K562 (cell line): ENCODE data around the gene GRHPR. TPM values are rescaled to one million over a fixed set of nuclear protein-coding genes. Genes with fewer than 3 reads are reported as not detected.

Experiments used
- ATAC-seq: fragments of 200-7000 bp; cut with Tn5 transposase; 3 replicates; pipeline ENCODE4 v1.9.1; 2020; ENCODE audit warnings: moderate library complexity
- BruUV-seq: library from RNA; stranded (reverse); fragments of 400-500 nt; replicated peaks from 2 replicates; lab custom pipeline; 2021; lab: Mats Ljungman, UMichigan
- CTCF ChIA-PET: fragments of 300-600 bp; formaldehyde crosslinking; extraction: SDS; loops from one replicate; lab custom pipeline; 2021; ENCODE audit warnings: low intra/inter-chr PET ratio; lab: Yijun Ruan, JAX
- POLR2A ChIA-PET: fragments of 300-600, 350-650 bp; sonication (Branson Sonifier 250); formaldehyde crosslinking; extraction: SDS; loops from one replicate; lab custom pipeline; 2021; ENCODE audit warnings: antibody characterized with exemption, inconsistent platforms; lab: Yijun Ruan, JAX
- DNase-seq, 4 experiments: peaks; one replicate each; pipeline versions ENCODE4 v3.0.0 to v3.0.0-alpha.2; 2011 to 2018; ENCODE audit warnings: low spot score in 3 of 4, mixed read lengths in 3 of 4; ENCODE audit errors: extremely low read depth in 1 of 4
- FAIRE-seq: peaks from 2 replicates; lab custom pipeline; 2011; peaks lifted over from hg19 to GRCh38; lab: Jason Lieb, UNC
- H2AFZ ChIP-seq: 2 replicates; pipeline ENCODE4 v1.6.0; 2011; ENCODE audit warnings: low read depth, low read length, control low read depth, inconsistent platforms
- H3K27ac ChIP-seq: fragments of 200-600 bp; 3 replicates; pipeline ENCODE4 v1.8.0; 2011; ENCODE audit warnings: low read depth, mild to moderate bottlenecking, control low read depth, inconsistent platforms, low read length, moderate library complexity, mixed read lengths; ENCODE audit errors: extremely low read depth
- H3K27me3 ChIP-seq, 2 experiments: fragments of 300-600 bp in 1 of 2; 2 replicates in 1 of 2; 3 replicates in 1 of 2; pipeline versions ENCODE4 v1.6.0 to v1.8.0; 2011; ENCODE audit warnings: inconsistent platforms in 2 of 2, low read length in 2 of 2, mild to moderate bottlenecking in 1 of 2, mixed read lengths in 1 of 2, moderate library complexity in 1 of 2; ENCODE audit not compliant: control insufficient read depth in 2 of 2, insufficient read depth in 2 of 2
- H3K36me3 ChIP-seq: fragments of 300-600 bp; 3 replicates; pipeline ENCODE4 v1.8.0; 2011; ENCODE audit warnings: mild to moderate bottlenecking, low read length, inconsistent platforms; ENCODE audit not compliant: control insufficient read depth, insufficient read depth
- H3K4me1 ChIP-seq, 2 experiments: fragments of 200-600 bp in 1 of 2; replicated peaks in 1 of 2; 2 replicates in 1 of 2; 3 replicates in 1 of 2; pipeline versions ENCODE4 v1.5.1 to v1.8.0; 2011; ENCODE audit warnings: inconsistent platforms in 2 of 2, low read length in 2 of 2, mild to moderate bottlenecking in 1 of 2, mixed read lengths in 1 of 2, moderate library complexity in 1 of 2; ENCODE audit not compliant: control insufficient read depth in 2 of 2, insufficient read depth in 2 of 2
- H3K4me2 ChIP-seq: 2 replicates; pipeline ENCODE4 v1.6.1; 2011; ENCODE audit warnings: low read length, control low read depth, inconsistent platforms, mixed read lengths; ENCODE audit not compliant: insufficient read depth
- H3K4me3 ChIP-seq: fragments of 200-600 bp; sonication (generic), shearing (Covaris generic); 2 replicates; pipeline ENCODE4 v1.5.1; 2016; ENCODE audit warnings: control low read depth, inconsistent platforms
- H3K79me2 ChIP-seq: fragments of 200-600 bp; 3 replicates; pipeline ENCODE4 v1.8.0; 2011; ENCODE audit warnings: low read length, inconsistent platforms; ENCODE audit not compliant: control insufficient read depth, insufficient read depth
- H3K9ac ChIP-seq, 2 experiments: 2 replicates each; pipeline versions ENCODE4 v1.6.0 to v1.6.1; 2011; ENCODE audit warnings: low read depth in 2 of 2, low read length in 2 of 2, control low read depth in 1 of 2, inconsistent platforms in 1 of 2, mild to moderate bottlenecking in 1 of 2, mixed read lengths in 1 of 2; ENCODE audit not compliant: insufficient read depth in 1 of 2
- H3K9me1 ChIP-seq: one replicate; pipeline ENCODE4 v1.6.0; 2011; ENCODE audit warnings: inconsistent platforms, mild to moderate bottlenecking, low read length, moderate library complexity; ENCODE audit not compliant: control insufficient read depth, insufficient read depth
- H3K9me3 ChIP-seq: replicated peaks from 2 replicates; pipeline ENCODE4 v1.5.1; 2011; ENCODE audit warnings: low read depth, low read length, inconsistent platforms; ENCODE audit not compliant: control insufficient read depth, insufficient read depth
- H4K20me1 ChIP-seq: replicated peaks from 2 replicates; pipeline ENCODE4 v1.6.1; 2011; ENCODE audit warnings: low read length, inconsistent platforms, mixed read lengths; ENCODE audit not compliant: control insufficient read depth, insufficient read depth
- CREM ChIP-seq: IDR thresholded peaks from 2 replicates; pipeline ENCODE4 v1.6.1; 2014; ENCODE audit warnings: antibody characterized with exemption, low read depth
- DPF2 ChIP-seq: fragments of 450-650 bp; IDR thresholded peaks from 2 replicates; pipeline ENCODE4 v1.6.1; 2016
- FOXM1 ChIP-seq, 2 experiments: fragments of 450-650 bp in 1 of 2; sonication (generic) in 1 of 2; formaldehyde crosslinking in 1 of 2; IDR thresholded peaks; 2 replicates each; pipeline versions ENCODE4 v1.6.1 to v1.9.0; 2017 to 2022; ENCODE audit warnings: low read depth in 2 of 2, mild to moderate bottlenecking in 2 of 2, missing genetic modification reagents in 1 of 2, moderate library complexity in 1 of 2
- HDAC1 ChIP-seq, 2 experiments: fragments of 450-650 bp; IDR thresholded peaks; 2 replicates each; pipeline ENCODE4 v1.6.1; 2016 to 2017; ENCODE audit warnings: inconsistent platforms in 1 of 2, mild to moderate bottlenecking in 1 of 2, moderate library complexity in 1 of 2
- ID3 ChIP-seq, 2 experiments: fragments of 250-450 bp in 1 of 2; fragments of 450-650 bp in 1 of 2; sonication (Bioruptor Pico) in 1 of 2; IDR thresholded peaks; 2 replicates each; pipeline versions ENCODE4 v1.6.1 to v1.8.0; 2016 to 2021; ENCODE audit warnings: mild to moderate bottlenecking in 2 of 2, moderate library complexity in 2 of 2, missing compliant biosample characterization in 1 of 2, missing genetic modification characterization in 1 of 2
- MEF2A ChIP-seq: IDR thresholded peaks from 2 replicates; pipeline ENCODE4 v1.6.1; 2011; ENCODE audit warnings: low read depth, mild to moderate bottlenecking, low read length, moderate library complexity; ENCODE audit not compliant: control insufficient read depth
- MLX ChIP-seq, 2 experiments: fragments of 450-650 bp in 1 of 2; sonication (generic) in 1 of 2; formaldehyde crosslinking; conservative IDR thresholded peaks; 2 replicates each; pipeline versions ENCODE4 v1.4.0 to v1.8.1; 2020 to 2022; ENCODE audit warnings: mild to moderate bottlenecking in 1 of 2, missing genetic modification reagents in 1 of 2
- NCOA1 ChIP-seq: fragments of 450-650 bp; IDR thresholded peaks from 2 replicates; pipeline ENCODE4 v1.6.1; 2016; ENCODE audit warnings: low read depth
- PHF21A ChIP-seq: fragments of 450-650 bp; IDR thresholded peaks from 2 replicates; pipeline ENCODE4 v1.6.1; 2017; ENCODE audit warnings: low read depth, borderline replicate concordance
- TARDBP ChIP-seq: fragments of 450-650 bp; IDR thresholded peaks from 2 replicates; pipeline ENCODE4 v1.6.1; 2016
- TFAP4 ChIP-seq: sonication (generic); formaldehyde crosslinking; IDR thresholded peaks from 2 replicates; pipeline ENCODE4 v1.8.0; 2022; ENCODE audit warnings: missing genetic modification reagents, mild to moderate bottlenecking, moderate library complexity, borderline replicate concordance
- ZNF696 ChIP-seq: fragments of 250-450 bp; sonication (Bioruptor Pico); conservative IDR thresholded peaks from 2 replicates; pipeline ENCODE4 v1.4.0; 2020; ENCODE audit warnings: mild to moderate bottlenecking, moderate library complexity
- ZNF79 ChIP-seq: fragments of 250-450 bp; sonication (Bioruptor Pico); IDR thresholded peaks from 2 replicates; pipeline ENCODE4 v1.4.0; 2020; ENCODE audit warnings: low read depth, mild to moderate bottlenecking, moderate library complexity
- ZNF830 ChIP-seq: fragments of 250-450 bp; sonication (Bioruptor Pico); IDR thresholded peaks from 2 replicates; pipeline ENCODE4 v1.5.0; 2021; ENCODE audit warnings: mild to moderate bottlenecking
- WGBS: fragments of 100-300 bp; shearing (Covaris generic); methylation state at CpG from one replicate; pipeline ENCODE4 v1.1.6; 2016; ENCODE audit warnings: low coverage, mixed read lengths; ENCODE audit not compliant: insufficient coverage; ENCODE audit errors: missing lambda C conversion rate; 5-methylcytosine and 5-hydroxymethylcytosine counted together
- in situ Hi-C: fragments of 300-500 bp; cut with MboI; formaldehyde crosslinking; loops from 4 replicates; pipeline ENCODE4 v1.15.0; 2018; ENCODE audit warnings: inconsistent platforms, mixed read lengths
- intact Hi-C: fragments of 100-400 bp; cut with micrococcal nuclease; formaldehyde crosslinking; loops from 2 replicates; pipeline ENCODE4 v1.14.2; 2022
- polyA plus RNA-seq, 8 experiments: library from polyadenylated mRNA; depleted of rRNA in 4 of 8; stranded (reverse) in 5 of 8; unstranded in 3 of 8; fragments of >200 nt; fragmentation: Nextera tagmentation in 2 of 8; fragmentation: Illumina TruSeq in 1 of 8; extraction: Ambion mirVana in 2 of 8; extraction: Trizol in 1 of 8; gene quantifications; 2 replicates each; pipeline versions ENCODE4 v1.2.1 to v1.2.3, GENCODE V29; 2011 to 2014; ENCODE audit warnings: inconsistent platforms in 1 of 8, missing spikeins in 1 of 8
- total RNA-seq, 7 experiments: library from RNA; depleted of rRNA in 6 of 7; stranded (reverse); fragments of >200 nt in 6 of 7; fragmentation: Illumina TruSeq in 2 of 7; extraction: Trizol in 2 of 7; gene quantifications; 2 replicates each; pipeline versions ENCODE4 v1.2.1 to v1.2.3, GENCODE V29; 2011 to 2021; ENCODE audit warnings: low replicate concordance in 1 of 7
- TF ChIP-seq, protein P1 (sequence below): fragments of 450-650 bp; IDR thresholded peaks from 2 replicates; pipeline ENCODE4 v1.6.1; 2016; ENCODE audit warnings: borderline replicate concordance

GRHPR gene
- total and polyA plus RNA-seq, 9 of the 15 experiments (the other 6 are each of a cell fraction or from before 2014, with no cell fraction given): 38.9 to 144 (median 120) TPM

DNA sequence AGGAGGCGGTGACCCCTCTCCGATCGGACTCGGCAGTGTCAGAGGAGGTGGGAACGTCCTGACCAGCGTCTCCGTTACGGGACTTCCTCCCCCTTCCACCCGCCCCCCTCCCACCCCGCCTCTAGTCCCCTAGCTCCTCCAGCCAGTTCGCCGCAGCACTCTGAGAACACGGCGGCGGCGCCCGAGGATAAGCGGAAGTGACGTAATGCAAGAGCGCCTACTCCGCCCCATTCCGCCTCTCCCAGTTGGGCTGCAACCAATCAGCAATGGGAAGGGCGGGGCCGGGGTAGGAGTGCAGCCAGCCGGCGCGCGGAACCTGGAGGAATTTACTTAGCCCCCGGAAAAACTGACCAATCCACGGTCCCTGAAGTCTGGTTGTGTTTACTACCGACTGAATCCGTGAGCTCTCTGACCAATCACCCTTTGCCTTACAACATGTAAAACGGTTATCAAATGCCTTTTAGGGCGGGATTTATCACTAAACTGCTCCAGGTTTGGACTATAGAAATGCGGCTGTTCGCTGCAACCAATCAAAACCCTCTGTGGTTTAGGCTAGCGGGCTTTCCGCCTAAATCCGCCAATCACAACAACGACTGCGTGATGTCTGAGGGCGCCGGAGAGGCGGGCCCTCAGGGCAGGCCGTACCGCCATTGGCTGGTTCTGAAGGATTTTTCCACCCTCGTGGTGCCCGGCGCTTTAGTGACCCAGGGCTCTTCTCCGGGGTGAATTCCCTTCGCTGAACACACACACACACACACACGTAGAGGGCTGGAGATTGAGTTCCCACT lies 42.9 kb downstream of the GRHPR start, which contains the start of gene ZBTB5:
ZBTB5 (minus strand) TSS at position 202 of the 788 bp plus-strand sequence. CDS start 22,899 bp downstream, outside the sequence.
- H3K36me3 ChIP-seq: peaks cover 10% of the 10 kb centered on the region; the same call in 1 of the 3 replicates
- no peaks in the 10 kb centered on the region for H3K9me3 ChIP-seq
- peak within 1 kb of the TSS; percentile 89 to 99 for H3K9ac ChIP-seq
- H3K4me3 ChIP-seq: peak within 1 kb of the TSS; percentile 65
- FAIRE-seq (peak; percentile 97), ATAC-seq (peak; percentile 89), DNase-seq (peak; percentile 99 to 100 (median 100))
- H3K4me2 ChIP-seq: peak within 1 kb of the TSS; percentile 91
- peaks cover 16 to 28% of the 10 kb centered on the region in 2 experiments for H3K4me1 ChIP-seq
- H3K27me3 ChIP-seq: no peaks in the 10 kb centered on the region
- ChIA-PET CTCF (no interaction called here), POLR2A (interaction anchor here (0.5 to 6.0 kb wide), 13 partner anchors 13 to 733 kb away, joined by 3 to 65 read pairs (median 4); partner anchors contain the start of gene GRHPR)
- intact Hi-C loops: loop anchor here (1.0 kb wide), 1 partner anchor 125 kb away; no protein-coding TSS in a partner anchor
- WGBS: under 1% methylated on average over 44 of the region's 52 CpGs
- H3K79me2 ChIP-seq: peaks cover 47% of the 10 kb centered on the region
- no TSS peak for BruUV-seq
- H3K9me1 ChIP-seq: no peaks in the 10 kb centered on the region
- peak within 1 kb of the TSS; percentile 95 for H3K27ac ChIP-seq
- peak within 1 kb of the TSS; percentile 99 for H2AFZ ChIP-seq
- H4K20me1 ChIP-seq: no peaks in the 10 kb centered on the region
- in situ Hi-C loops: no loop called here
- TF ChIP-seq TFAP4 (CRISPR knock-in tag) (no peak; the same call in 1 of the 2 replicates), NCOA1 (no peak), CREM (peak; percentile 98), FOXM1 (IDR thresholded peaks at IDR 0.05; ENCODE audit: low read depth) (peak; percentile 97), FOXM1 (CRISPR knock-in tag; IDR thresholded peaks at IDR 0.05; ENCODE audit: low read depth) (no peak; the same call in 1 of the 2 replicates), ZNF830 (CRISPR knock-in tag) (0 out of 2 replicates have a peak, but pooled peaks have one; percentile 24), MLX (CRISPR knock-in tag; conservative IDR thresholded peaks at IDR 0.05) (no peak), ZNF79 (CRISPR knock-in tag) (no peak), TARDBP (0 out of 2 replicates have a peak, but pooled peaks have one; percentile 19), ZNF696 (CRISPR knock-in tag) (no peak), DPF2 (peak; percentile 37; the same call in 1 of the 2 replicates), PHF21A (peak; percentile 28; the same call in 1 of the 2 replicates), MEF2A (no peak), HDAC1 (IDR thresholded peaks at IDR 0.05) (peak in 1 of 2 experiments; percentile 94; a peak in 2 of 4 replicates), ID3 (CRISPR knock-in tag; IDR thresholded peaks at IDR 0.05) (no peak), ID3 (tag; IDR thresholded peaks at IDR 0.05) (no peak)
- TF ChIP-seq, protein P1, sequence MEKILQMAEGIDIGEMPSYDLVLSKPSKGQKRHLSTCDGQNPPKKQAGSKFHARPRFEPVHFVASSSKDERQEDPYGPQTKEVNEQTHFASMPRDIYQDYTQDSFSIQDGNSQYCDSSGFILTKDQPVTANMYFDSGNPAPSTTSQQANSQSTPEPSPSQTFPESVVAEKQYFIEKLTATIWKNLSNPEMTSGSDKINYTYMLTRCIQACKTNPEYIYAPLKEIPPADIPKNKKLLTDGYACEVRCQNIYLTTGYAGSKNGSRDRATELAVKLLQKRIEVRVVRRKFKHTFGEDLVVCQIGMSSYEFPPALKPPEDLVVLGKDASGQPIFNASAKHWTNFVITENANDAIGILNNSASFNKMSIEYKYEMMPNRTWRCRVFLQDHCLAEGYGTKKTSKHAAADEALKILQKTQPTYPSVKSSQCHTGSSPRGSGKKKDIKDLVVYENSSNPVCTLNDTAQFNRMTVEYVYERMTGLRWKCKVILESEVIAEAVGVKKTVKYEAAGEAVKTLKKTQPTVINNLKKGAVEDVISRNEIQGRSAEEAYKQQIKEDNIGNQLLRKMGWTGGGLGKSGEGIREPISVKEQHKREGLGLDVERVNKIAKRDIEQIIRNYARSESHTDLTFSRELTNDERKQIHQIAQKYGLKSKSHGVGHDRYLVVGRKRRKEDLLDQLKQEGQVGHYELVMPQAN: peak; percentile 95; the same call in 1 of the 2 replicates
